K562 (cell line): Measurements from ENCODE around the gene LRP1B.

Source experiments
- CTCF ChIP-seq, 3 experiments: IDR thresholded peaks in 2 of 3; conservative IDR thresholded peaks in 1 of 3; 2 replicates each; pipeline ENCODE4 v1.5.1; 2011 to 2012; ENCODE audit warnings: low read length in 3 of 3, mild to moderate bottlenecking in 3 of 3, control low read depth in 2 of 3, improper control_type of control experiment in 1 of 3, inconsistent platforms in 1 of 3, low read depth in 1 of 3, mixed read lengths in 1 of 3, moderate library complexity in 1 of 3; ENCODE audit not compliant: insufficient read depth in 2 of 3
- EZH2 ChIP-seq: IDR thresholded peaks from 2 replicates; pipeline ENCODE4 v1.6.1; 2012; ENCODE audit warnings: low read depth, mild to moderate bottlenecking, inconsistent platforms, low read length, borderline replicate concordance
- MAFK ChIP-seq: IDR thresholded peaks from 2 replicates; pipeline ENCODE4 v1.6.1; 2011; ENCODE audit warnings: low read length, improper control_type of control experiment
- MTA3 ChIP-seq: fragments of 450-650 bp; formaldehyde crosslinking; IDR thresholded peaks from 2 replicates; pipeline ENCODE4 v1.6.1; 2017; ENCODE audit warnings: mild to moderate bottlenecking, borderline replicate concordance
- NKRF ChIP-seq: fragments of 450-650 bp; IDR thresholded peaks from 2 replicates; pipeline ENCODE4 v1.6.1; 2016; ENCODE audit warnings: borderline replicate concordance
- POLR2AphosphoS2 ChIP-seq: IDR thresholded peaks from 2 replicates; pipeline ENCODE4 v1.6.1; 2012; ENCODE audit warnings: low read length, improper control_type of control experiment
- RFX1 ChIP-seq: fragments of 450-650 bp; IDR thresholded peaks from 2 replicates; pipeline ENCODE4 v1.6.1; 2016; ENCODE audit warnings: mild to moderate bottlenecking, moderate library complexity
- TSC22D4 ChIP-seq: fragments of 450-650 bp; IDR thresholded peaks from 2 replicates; pipeline ENCODE4 v1.6.1; 2016; ENCODE audit warnings: missing genetic modification characterization, missing biosample characterization, control low read depth
- ZNF24 ChIP-seq: fragments of 450-650 bp; IDR thresholded peaks from 2 replicates; pipeline ENCODE4 v1.6.1; 2016

DNA sequence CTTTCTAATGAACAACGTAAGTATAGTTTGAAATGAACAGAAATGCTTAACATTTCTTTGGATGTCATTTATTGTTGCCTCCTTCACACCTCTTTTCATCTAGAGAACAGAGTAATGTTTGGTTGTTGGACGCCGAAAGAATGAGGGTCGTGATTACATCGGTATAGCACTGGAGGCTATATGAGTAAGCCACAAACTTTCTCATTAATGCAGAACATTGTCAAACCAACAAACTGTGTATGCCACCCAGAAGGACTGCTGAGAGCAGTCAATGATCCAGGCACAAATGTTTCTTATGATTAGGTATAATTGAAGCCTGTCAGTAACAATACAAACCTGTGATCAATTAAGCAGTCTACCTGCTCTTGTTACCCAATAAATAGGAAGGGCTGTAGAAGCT lies 1855.9 kb downstream of the LRP1B start:
- TF ChIP-seq MTA3 (no peak), RFX1 (no peak), NKRF (no peak), MAFK (no peak), POLR2AphosphoS2 (no peak), TSC22D4 (tag) (no peak), CTCF (IDR thresholded peaks at IDR 0.05 in 2 of 3, conservative IDR thresholded peaks at IDR 0.05 in 1 of 3; ENCODE audit: insufficient read depth in 2 of 3, low read depth in 1 of 3, low read length in 3 of 3) (no peak), EZH2 (no peak), ZNF24 (no peak)
